ENCODE measurements around the gene PHLPP1.

PHLPP1 gene

DNA sequence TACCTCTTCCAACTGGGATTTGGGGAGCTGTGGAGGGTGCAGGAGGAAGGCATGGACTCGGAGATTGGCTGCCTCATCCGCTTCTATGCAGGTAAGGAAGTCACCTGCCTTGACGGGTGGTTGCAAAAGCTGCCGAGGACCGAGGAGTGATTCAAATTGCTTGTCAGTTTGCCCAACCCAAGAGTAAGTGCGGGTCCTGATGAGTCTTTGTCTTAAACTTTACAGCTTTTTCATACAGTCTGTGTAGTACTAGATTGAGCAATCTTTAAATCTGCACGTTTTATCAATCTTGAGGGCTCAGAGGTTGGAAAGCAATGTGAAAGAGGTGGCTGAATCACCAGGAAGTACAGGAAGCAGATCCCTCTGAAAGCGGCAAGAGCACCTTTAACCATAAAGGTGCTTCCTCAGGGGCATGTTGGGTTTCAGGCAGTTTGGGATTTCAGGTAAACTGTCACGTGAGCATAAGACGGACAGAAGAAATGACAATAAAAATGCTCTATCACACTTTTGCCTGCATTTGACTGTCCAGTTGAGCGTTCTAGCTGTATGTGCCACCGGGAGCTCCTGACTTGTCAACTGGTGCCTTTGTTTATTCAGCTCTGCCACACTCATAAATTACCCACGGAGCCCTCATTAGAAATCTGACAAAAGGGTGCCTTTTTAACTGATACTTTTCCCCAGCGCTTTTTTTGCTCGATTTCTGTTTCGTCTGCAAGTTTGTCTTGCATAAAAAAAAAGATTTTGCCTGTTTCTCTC lies 2.0 kb downstream of the PHLPP1 start:
- ATAC-seq: 0 out of 3 replicates have a peak, but pooled peaks have one; percentile 2
- no peak for TF ChIP-seq TCF4 (CRISPR knock-in tag; IDR thresholded peaks at IDR 0.05; ENCODE audit: borderline replicate concordance)
- TF ChIP-seq ZFP3 (CRISPR knock-in tag; IDR thresholded peaks at IDR 0.05): peak; percentile 93

GRCh38 chr18:62717925-62718800 lies 2.8 kb downstream of the PHLPP1 start:
- ATAC-seq: no peak

More at GRCh38 chr18:62717925-62718800, 2.8 kb downstream of the PHLPP1 start:
- TF ChIP-seq BACH2 (CRISPR knock-in tag; IDR thresholded peaks at IDR 0.05; ENCODE audit: borderline replicate concordance) (no peak), TSHZ2 (CRISPR knock-in tag; IDR thresholded peaks at IDR 0.05) (no peak), OSR1 (CRISPR knock-in tag; IDR thresholded peaks at IDR 0.05) (no peak), ZNF8 (CRISPR knock-in tag; IDR thresholded peaks at IDR 0.05) (no peak), ARNTL (CRISPR knock-in tag; IDR thresholded peaks at IDR 0.05; ENCODE audit: borderline replicate concordance, low read depth) (no peak), TOX (CRISPR knock-in tag; IDR thresholded peaks at IDR 0.05; ENCODE audit: borderline replicate concordance) (no peak), ZFP30 (CRISPR knock-in tag; IDR thresholded peaks at IDR 0.05) (no peak), PPARA (CRISPR knock-in tag; IDR thresholded peaks at IDR 0.05; ENCODE audit: borderline replicate concordance) (no peak), RARB (CRISPR knock-in tag; IDR thresholded peaks at IDR 0.05) (no peak), ESRRG (CRISPR knock-in tag; IDR thresholded peaks at IDR 0.05) (no peak), ZNF565 (CRISPR knock-in tag; conservative IDR thresholded peaks at IDR 0.05; ENCODE audit: low read depth) (no peak), POU6F1 (CRISPR knock-in tag; IDR thresholded peaks at IDR 0.05; ENCODE audit: borderline replicate concordance, low read depth) (no peak), CREB5 (CRISPR knock-in tag; IDR thresholded peaks at IDR 0.05; ENCODE audit: low read depth) (no peak), TCF4 (CRISPR knock-in tag; IDR thresholded peaks at IDR 0.05; ENCODE audit: borderline replicate concordance) (no peak), GLIS3 (CRISPR knock-in tag; IDR thresholded peaks at IDR 0.05) (no peak), CSRNP3 (CRISPR knock-in tag; IDR thresholded peaks at IDR 0.05) (no peak), ZNF70 (CRISPR knock-in tag; IDR thresholded peaks at IDR 0.05) (no peak), SNAI2 (CRISPR knock-in tag; IDR thresholded peaks at IDR 0.05) (no peak), ZC3H10 (CRISPR knock-in tag; IDR thresholded peaks at IDR 0.05) (no peak), CSDC2 (CRISPR knock-in tag; IDR thresholded peaks at IDR 0.05) (no peak)

Measured in SK-N-SH treated with all-trans-retinoic acid at 6 μM for 48 hours (cell line).